Stimulated activated CD4-positive, alpha-beta T cell treated with anti-CD3 and anti-CD28 coated beads, Interleukin-1b, Interleukin-23, amount 100 ng/mL, for 48 hours (primary cell): ENCODE data around the gene CCR7.

Experiments
- DNase-seq: peaks from one replicate; pipeline ENCODE4 v3.0.0-alpha.2; 2020

Gene CCR7

DNA sequence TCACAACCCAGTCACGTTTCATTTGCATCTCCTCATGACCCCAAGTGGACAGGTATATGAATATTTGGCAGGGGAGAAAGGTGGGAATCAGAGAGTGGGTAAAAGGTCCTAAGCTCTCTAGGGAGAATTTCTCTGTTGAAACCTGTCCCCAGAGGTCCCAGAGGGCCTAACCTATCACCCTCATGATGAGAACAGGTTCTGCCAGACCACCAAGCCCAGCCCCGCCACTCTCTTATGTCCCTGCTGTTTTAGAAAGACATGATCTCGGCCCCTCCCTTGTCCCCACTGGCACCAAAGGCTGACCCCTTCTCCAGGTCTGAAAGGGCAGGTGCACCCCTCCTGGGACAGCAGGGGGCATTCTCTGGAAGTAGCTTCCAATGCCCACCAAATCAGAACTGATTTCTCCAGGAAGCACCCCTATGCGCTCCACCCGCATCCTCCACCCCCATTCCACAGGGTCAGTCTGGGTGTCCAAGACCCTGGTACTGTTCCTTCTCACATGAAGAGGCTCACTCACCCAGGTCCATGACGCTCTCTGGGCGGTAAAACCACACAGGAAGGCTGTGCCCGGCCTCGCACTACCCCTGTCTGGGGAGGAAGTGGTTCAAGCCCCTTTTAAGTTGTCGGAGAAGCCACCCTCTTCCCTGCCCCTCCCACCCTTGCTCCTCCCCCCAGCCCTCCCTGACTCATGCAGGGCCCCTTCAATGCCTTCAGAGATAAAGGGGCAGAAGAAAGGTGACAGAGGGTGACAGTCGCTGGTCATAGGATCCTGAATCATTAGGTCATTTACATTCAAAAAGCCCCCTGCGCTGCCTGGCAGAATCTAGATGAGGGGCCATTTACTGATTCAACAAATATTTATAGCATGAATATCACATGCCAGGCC, at the start of gene CCR7:
Gene CCR7, minus strand, starts transcription at position 590 of the 886 bp plus-strand sequence. Its CDS starts 63 bp downstream, at position 527.
- peak; percentile 85 for DNase-seq

- DNase-seq = no peak
Measured at GRCh38 chr17:40614431-40615067, 49.3 kb upstream of the CCR7 start.

- no peak for DNase-seq
Measured at GRCh38 chr17:40613467-40614154, 48.3 kb upstream of the CCR7 start.

DNA sequence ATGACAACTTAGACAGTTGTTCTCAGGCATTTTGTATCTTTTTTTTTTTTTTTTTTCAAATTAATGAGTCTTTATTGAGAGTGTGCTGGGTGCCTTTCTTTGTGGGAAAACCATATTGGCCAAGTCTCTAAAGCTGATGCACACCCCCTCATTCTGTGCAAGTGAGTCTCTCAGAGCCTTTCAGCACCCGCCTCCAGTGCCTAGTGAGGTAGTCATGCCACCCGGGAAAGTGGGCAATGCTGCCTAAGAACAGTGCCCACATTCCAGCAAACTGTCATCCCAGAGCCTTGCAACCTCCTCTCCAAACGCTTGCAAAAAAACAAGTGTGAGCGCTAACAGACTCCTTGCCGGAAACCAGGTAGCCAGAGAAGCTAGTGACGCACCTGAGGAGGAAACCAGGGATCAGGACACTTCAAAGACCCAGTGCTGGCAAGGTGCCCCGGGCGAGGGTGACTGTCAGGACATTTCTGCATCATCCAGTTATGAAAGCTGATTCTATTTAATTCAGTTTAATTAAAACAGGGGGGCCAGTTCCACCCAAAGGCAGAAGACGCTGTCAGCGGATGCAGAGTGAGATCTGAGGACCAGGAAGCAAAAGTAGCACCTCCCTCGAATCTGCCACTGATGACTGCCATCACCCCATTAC, 47.5 kb upstream of the CCR7 start:
- peak; percentile 73 for DNase-seq

- no peak for DNase-seq
Measured at GRCh38 chr17:40611840-40612474, 46.7 kb upstream of the CCR7 start.

DNA sequence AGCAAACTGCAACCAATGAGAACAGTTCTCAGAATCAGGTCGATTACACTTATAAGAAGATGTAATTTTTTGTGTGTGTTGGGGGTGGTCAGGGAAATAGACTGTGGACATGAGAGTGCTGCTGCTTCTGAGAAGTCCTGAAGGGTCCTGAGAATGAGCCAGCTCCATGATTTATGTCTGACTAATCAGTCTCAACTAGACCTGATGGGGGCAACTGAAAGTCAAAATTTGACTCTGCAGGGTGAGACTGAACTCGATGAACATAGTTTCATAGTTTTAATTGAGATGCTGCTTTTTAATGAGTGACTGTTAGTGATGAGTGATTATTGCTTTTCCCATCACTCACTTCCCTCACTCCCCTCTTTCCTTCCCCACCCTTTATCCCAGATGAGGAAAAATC, 45.1 kb upstream of the CCR7 start:
- no peak for DNase-seq

DNA sequence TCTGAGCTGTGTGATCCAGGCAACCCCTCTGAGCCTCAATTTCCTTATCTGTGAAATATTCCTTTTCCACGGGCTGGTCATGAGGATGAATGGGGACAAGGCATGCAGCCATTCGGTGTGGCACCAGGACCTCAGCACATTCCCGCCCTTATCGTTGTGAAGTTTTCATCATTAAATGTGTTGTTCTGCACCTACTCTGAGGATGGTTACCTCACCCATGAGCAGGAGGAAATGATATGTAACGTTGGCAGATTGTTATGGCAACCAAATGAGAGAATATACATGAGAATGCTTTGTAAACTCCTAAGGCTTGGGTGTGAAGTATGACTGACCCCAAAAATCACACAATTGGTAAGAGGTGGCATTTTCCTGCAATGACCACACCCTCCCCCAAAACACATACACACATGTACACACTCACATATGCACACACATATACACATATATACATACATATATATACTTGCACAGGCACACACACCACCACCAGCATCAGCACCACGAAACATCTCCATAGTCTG, 42.8 kb upstream of the CCR7 start:
- no peak for DNase-seq

- no peak for DNase-seq
Measured at GRCh38 chr17:40607641-40608040, 42.4 kb upstream of the CCR7 start.

GRCh38 chr17:40606548-40607353, 41.5 kb upstream of the CCR7 start:
- DNase-seq = no peak

DNA sequence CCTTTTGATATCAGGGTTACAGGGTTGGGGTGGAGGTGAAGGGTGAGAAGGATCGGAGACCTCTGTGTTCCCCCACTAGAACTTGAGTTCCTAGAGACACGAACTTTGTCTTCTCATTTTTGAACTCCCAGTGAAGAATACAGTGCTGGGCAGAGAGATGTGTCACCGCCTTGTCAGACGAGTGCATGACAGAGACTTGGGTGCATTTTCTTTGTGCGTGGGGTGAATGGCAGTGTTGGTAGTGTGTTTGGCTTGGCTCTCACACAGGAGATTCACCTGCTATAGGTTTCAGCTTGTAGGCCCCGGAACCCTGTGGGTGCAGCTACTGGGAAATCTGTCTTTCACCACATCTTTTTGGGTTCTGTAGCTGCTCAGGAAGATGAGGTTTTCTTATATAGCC, 40.0 kb upstream of the CCR7 start:
- peak; percentile 83 for DNase-seq

- DNase-seq = no peak
Measured at GRCh38 chr17:40604327-40605080, 39.2 kb upstream of the CCR7 start.

DNA sequence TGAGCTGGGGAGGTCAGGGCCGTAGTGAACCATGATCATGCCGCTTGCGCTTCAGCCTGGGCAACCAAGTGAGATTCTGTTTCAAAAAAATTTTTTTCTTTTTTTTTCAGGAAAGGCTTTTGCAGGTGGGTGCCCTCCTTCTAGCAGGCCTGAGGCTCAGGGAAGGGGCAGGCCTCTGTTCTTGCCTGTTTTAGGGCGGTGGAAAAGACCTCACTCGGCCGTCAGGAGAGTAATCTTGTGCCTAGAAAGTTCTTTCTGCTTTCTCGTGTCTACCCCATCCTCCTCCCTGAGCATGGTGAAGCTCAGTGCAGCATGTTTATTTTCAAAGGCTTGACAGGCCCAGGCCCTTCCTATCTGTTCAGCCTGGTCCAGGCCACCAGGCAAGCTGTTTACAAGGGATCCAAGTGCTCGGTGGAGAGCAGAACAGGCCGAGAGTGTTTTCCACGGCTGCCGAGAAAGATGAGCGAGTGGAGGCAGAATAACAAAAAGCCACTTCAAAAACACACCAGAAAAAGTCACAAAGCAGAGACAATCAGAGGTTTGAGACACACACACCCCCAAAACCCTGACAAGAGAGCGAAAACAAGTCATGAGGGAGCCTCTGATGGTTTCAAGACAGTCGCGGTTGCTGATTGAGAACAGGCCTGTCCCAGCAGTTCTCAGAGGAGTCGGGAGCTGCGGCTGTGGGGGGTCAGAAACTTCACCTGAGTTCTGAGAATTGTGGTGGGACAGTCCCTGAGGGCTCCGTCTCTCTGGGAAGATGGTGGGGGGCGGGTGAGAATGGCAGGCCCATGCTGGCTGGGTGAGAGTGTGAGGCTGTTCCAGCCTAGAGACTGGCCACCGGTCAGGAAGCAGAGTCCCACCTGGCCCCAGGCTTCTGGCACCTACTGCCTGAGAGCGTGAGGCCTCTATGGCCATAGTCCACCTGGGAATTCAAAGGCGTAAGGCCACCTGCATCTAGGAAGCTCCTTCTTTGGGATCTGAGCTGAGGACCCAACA, 37.5 kb upstream of the CCR7 start:
- DNase-seq = peak; percentile 85

DNA sequence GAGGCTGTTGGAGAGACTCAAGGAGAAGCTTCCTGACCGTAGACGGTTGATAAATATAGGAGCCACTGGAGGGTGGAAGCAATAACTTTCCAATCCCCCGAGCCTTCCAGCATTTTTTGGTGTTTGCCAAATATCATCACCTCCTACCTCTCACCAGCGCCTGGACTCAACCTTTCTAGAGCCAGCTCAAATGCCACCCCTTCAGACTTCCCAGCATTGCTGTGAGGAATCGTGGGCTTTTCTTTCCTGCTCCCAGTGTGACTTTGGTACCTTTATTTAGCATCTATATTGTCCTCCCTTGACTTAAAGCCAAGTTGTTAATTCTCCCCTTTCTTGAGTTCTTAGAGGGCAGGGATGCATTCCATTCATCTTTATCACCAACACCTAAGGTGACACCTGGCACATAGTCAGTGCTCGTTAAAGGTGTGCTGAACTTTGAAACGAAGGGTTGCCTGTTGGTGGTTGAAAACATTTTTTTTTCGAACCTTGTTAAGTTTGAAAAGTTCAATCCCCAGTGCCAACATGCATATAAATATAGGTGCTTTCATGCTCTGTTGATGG, 35.3 kb upstream of the CCR7 start:
- no peak for DNase-seq

- no peak for DNase-seq
Measured at GRCh38 chr17:40599468-40599763, 34.1 kb upstream of the CCR7 start.

DNA sequence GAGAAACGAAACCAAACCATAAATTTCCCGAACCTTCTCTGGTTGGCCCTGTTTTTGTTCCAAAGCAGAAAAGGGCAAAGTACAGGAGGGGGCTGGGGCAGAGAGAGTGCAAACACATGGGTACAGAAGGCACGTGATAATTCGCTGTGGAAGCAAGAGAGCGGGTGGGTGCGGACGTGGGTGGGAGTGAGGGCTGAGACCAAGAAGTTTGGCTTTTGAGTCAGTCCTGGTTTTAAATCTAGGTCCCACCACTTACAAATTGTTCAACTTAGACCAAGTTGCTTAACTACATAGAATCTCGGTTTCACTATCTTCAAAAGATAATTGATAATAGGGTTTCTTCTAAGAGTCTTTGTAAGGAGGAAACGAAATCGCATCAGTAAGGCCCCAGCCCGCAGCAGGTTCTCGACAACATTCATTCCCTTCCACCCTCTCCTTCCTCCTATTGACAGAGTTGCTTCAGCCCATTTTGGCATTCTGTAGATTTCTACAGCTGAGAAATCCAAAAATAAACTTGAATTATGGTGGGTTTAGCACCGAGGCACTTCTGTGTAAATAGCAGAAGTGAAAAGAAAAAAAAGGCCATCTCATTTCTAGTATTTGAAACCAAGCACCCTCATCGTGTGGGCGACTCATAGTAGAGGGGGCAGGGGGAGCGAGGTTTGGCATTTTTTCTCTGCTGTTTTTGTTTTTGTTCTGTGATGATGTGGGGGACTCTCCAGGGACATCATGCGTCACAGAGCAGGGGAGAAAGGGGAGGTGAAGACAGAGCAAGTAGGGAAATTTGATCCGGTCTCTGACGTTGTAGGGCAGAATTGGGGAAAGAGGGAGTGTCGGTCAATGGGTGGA, 33.6 kb upstream of the CCR7 start:
- DNase-seq = peak; percentile 86

GRCh38 chr17:40598301-40598618, 33.0 kb upstream of the CCR7 start:
- no peak for DNase-seq

DNA sequence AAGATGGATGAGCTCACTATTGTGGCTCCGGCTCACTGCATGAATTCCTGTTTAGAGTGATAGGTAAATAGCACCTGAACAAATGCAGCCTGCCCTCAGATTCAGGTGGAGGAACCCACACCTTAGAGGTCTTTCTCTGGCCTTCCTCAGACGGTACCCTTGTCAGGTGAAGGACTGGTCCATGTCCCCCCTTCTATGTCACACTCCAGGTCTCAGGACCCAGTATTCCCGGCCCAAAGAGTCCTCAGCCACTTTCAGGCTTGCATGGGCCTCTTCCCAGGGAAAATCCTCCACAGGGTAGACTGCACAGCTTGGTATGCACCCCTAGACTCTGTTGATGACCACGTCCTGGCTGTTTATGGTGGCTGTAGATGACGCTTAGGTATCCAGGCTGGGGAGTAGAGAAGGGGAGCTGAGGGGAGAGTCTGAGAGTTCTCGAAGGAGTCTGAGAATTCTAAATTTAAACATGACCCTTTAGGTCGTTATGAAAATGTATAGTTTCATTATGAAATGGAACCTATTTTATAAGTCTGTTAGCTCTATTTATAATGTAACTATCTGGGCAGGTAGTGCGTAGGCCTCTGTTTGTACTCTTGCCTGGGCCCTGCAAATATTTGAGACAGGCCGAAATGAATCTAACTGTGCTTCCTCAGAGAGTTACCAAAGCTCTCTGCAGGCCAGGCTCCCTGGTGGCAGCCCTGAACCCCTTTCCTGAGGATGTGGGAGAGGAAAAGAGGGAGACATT, 32.5 kb upstream of the CCR7 start:
- no peak for DNase-seq

DNA sequence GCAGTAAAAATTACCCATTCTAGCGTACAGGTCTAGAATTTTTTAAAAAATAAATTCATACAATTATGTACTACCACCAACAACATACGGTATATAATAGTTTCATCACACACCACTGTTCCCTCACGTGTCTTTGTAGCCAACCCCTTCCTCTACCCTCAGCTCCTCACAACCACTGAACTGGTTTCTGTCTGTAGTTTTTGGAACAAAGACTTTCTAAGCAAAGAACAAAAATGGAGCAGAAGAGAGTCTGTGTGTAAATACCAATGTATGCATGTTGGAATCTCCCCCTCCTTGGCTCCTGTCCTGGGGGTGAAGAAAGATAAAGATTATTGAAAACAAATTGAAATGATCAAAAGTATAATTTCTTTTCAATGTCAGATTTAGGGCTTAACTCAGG, 31.9 kb upstream of the CCR7 start:
- no peak for DNase-seq
